MCF 10A (cell line): Measurements from ENCODE around the gene ALB. TPM values are rescaled to one million over a fixed set of nuclear protein-coding genes. Genes with fewer than 3 reads are reported as not detected.

Source experiments
- BruUV-seq: library from RNA; stranded (reverse); fragments of 400-500 nt; replicated peaks from 2 replicates; lab custom pipeline; 2021; lab: Mats Ljungman, UMichigan
- CTCF ChIA-PET: fragments of 300-600 bp; sonication (Branson Sonifier 250); formaldehyde crosslinking; extraction: SDS; loops from one replicate; lab custom pipeline; 2021; ENCODE audit warnings: antibody characterized with exemption, inconsistent platforms; lab: Yijun Ruan, JAX
- POLR2A ChIA-PET: fragments of 300-600, 350-650 bp; sonication (Branson Sonifier 250); formaldehyde crosslinking; extraction: SDS; loops from one replicate; lab custom pipeline; 2020; ENCODE audit warnings: antibody characterized with exemption, inconsistent platforms; lab: Yijun Ruan, JAX
- DNase-seq: peaks from one replicate; pipeline ENCODE4 v3.0.0-alpha.2; 2018; ENCODE audit not compliant: unreplicated experiment
- H3K27ac Mint-ChIP-seq: one replicate; pipeline ENCODE4 v1.8.0; 2022; ENCODE audit warnings: mild to moderate bottlenecking, low read depth, mixed read lengths; ENCODE audit not compliant: unreplicated experiment
- H3K27me3 Mint-ChIP-seq: one replicate; pipeline ENCODE4 v1.8.0; 2022; ENCODE audit warnings: mixed read lengths; ENCODE audit not compliant: insufficient read depth, unreplicated experiment
- H3K36me3 Mint-ChIP-seq: one replicate; pipeline ENCODE4 v1.8.0; 2022; ENCODE audit warnings: mild to moderate bottlenecking, moderate library complexity, mixed read lengths; ENCODE audit not compliant: insufficient read depth, unreplicated experiment
- H3K4me1 Mint-ChIP-seq: one replicate; pipeline ENCODE4 v1.8.0; 2022; ENCODE audit warnings: mixed read lengths; ENCODE audit not compliant: insufficient read depth, unreplicated experiment
- H3K4me3 Mint-ChIP-seq: one replicate; pipeline ENCODE4 v1.8.0; 2022; ENCODE audit warnings: mild to moderate bottlenecking, moderate library complexity, mixed read lengths; ENCODE audit not compliant: unreplicated experiment
- H3K9me3 Mint-ChIP-seq: one replicate; pipeline ENCODE4 v1.8.0; 2022; ENCODE audit warnings: mixed read lengths; ENCODE audit not compliant: unreplicated experiment
- CTCF ChIP-seq: fragments of 200-600 bp; IDR thresholded peaks from one replicate; pipeline ENCODE4 v1.8.0; 2022; ENCODE audit warnings: antibody characterized with exemption, mild to moderate bottlenecking; ENCODE audit not compliant: unreplicated experiment
- intact Hi-C: fragments of 100-400 bp; cut with micrococcal nuclease; formaldehyde crosslinking; loops from 2 replicates; pipeline ENCODE4 v1.14.1; 2022
- total RNA-seq: library from RNA; stranded (reverse); gene quantifications from 2 replicates; pipeline ENCODE4 v1.2.3, GENCODE V29; 2022

The ALB gene
- total RNA-seq, 1 experiment from 2014 or later, result not detected

GRCh38 chr4:73437558-73437956, 33.5 kb downstream of the ALB start:
- Mint-ChIP-seq H3K27me3 (peaks cover 51% of the 10 kb centered on the region), H3K4me1 (peaks cover 6% of the 10 kb centered on the region), H3K36me3 (no peaks in the 10 kb centered on the region), H3K9me3 (no peaks in the 10 kb centered on the region), H3K4me3 (no peak overlapping the region), H3K27ac (no peak overlapping the region)
- DNase-seq, result no peak
- intact Hi-C loops, result no loop called here
- CTCF ChIA-PET, result interaction anchor here (0.9 to 2.0 kb wide), 3 partner anchors 9 to 96 kb away, joined by 4 to 9 read pairs (median 4); no protein-coding TSS in a partner anchor
- no TSS peak for BruUV-seq
- POLR2A ChIA-PET, result interaction anchor here (0.6 to 1.6 kb wide), 3 partner anchors 13 to 217 kb away, joined by 3 to 4 read pairs (median 3); no protein-coding TSS in a partner anchor
- no peak for TF ChIP-seq CTCF

GRCh38 chr4:73438048-73438447, 34.0 kb downstream of the ALB start:
- peaks cover 9% of the 10 kb centered on the region for H3K4me1 Mint-ChIP-seq
- no peak for DNase-seq
- BruUV-seq, result no TSS peak
- peaks cover 51% of the 10 kb centered on the region for H3K27me3 Mint-ChIP-seq
- POLR2A ChIA-PET, result interaction anchor here (0.6 to 1.6 kb wide), 3 partner anchors 13 to 179 kb away, joined by 3 to 4 read pairs (median 3); no protein-coding TSS in a partner anchor
- no peaks in the 10 kb centered on the region for H3K36me3 Mint-ChIP-seq
- no peak overlapping the region for H3K27ac Mint-ChIP-seq
- no peak for TF ChIP-seq CTCF
- H3K9me3 Mint-ChIP-seq, result no peaks in the 10 kb centered on the region
- no peak overlapping the region for H3K4me3 Mint-ChIP-seq
- CTCF ChIA-PET, result interaction anchor here (1.0 to 2.0 kb wide), 3 partner anchors 8 to 97 kb away, joined by 3 to 9 read pairs (median 4); no protein-coding TSS in a partner anchor
- intact Hi-C loops, result no loop called here

GRCh38 chr4:73438582-73439215, 34.6 kb downstream of the ALB start:
- Mint-ChIP-seq H3K36me3 (no peaks in the 10 kb centered on the region), H3K4me3 (no peak overlapping the region), H3K4me1 (peaks cover 9% of the 10 kb centered on the region), H3K9me3 (no peaks in the 10 kb centered on the region), H3K27me3 (peaks cover 46% of the 10 kb centered on the region), H3K27ac (no peak overlapping the region)
- CTCF ChIA-PET, result interaction anchor here (1.0 to 2.0 kb wide), 3 partner anchors 8 to 97 kb away, joined by 3 to 9 read pairs (median 4); no protein-coding TSS in a partner anchor
- no TSS peak for BruUV-seq
- intact Hi-C loops, result no loop called here
- no peak for TF ChIP-seq CTCF
- no peak for DNase-seq
- POLR2A ChIA-PET, result interaction anchor here (0.8 to 0.9 kb wide), 2 partner anchors 12 to 179 kb away, joined by 3 to 4 read pairs; no protein-coding TSS in a partner anchor

- H3K4me1 Mint-ChIP-seq, result peaks cover 9% of the 10 kb centered on the region
- H3K36me3 Mint-ChIP-seq, result no peaks in the 10 kb centered on the region
- intact Hi-C loops, result no loop called here
- BruUV-seq, result no TSS peak
- H3K4me3 Mint-ChIP-seq, result no peak overlapping the region
- CTCF ChIA-PET, result no interaction called here
- peaks cover 46% of the 10 kb centered on the region for H3K27me3 Mint-ChIP-seq
- no peak overlapping the region for H3K27ac Mint-ChIP-seq
- no peak for TF ChIP-seq CTCF
- no peak for DNase-seq
- no peaks in the 10 kb centered on the region for H3K9me3 Mint-ChIP-seq
- POLR2A ChIA-PET, result no interaction called here
These were observed 35.4 kb downstream of the ALB start for GRCh38 chr4:73439445-73439844.
